Right ventricle myocardium inferior (tissue), 1 donor: Measurements from ENCODE around the gene DPP3. TPM values are rescaled to one million over a fixed set of nuclear protein-coding genes. Genes with fewer than 3 reads are reported as not detected.

ENCODE experiments used
- ATAC-seq: fragments of 200-7000 bp; cut with Tn5 transposase; one replicate; pipeline ENCODE4 v1.9.1; 2020; ENCODE audit warnings: mild to moderate bottlenecking, moderate library complexity
- DNase-seq: peaks from one replicate; pipeline ENCODE4 v3.0.0; 2021; ENCODE audit errors: missing footprints
- intact Hi-C: fragments of 100-400 bp; cut with DNase I; formaldehyde crosslinking; loops from one replicate; pipeline ENCODE4 v1.11.0; 2022
- total RNA-seq: library from RNA; stranded (reverse); fragmentation: NEBNext Ultra II Directional; extraction: Animal tissue kit (Norgen Biotek cat#: 25700); gene quantifications from one replicate; pipeline ENCODE4 v1.2.1, GENCODE V29; 2021
- donor health status: DM: no; HTN: yes; CAD: no; lungs with severe emphysema.

Gene DPP3
- total RNA-seq, 1 donor from 2014 or later = 15.8 TPM

GRCh38 chr11:66476173-66476840 lies 3.9 kb upstream of the DPP3 start:
- no peak for ATAC-seq
- no peak for DNase-seq
- intact Hi-C loops = no loop called here

DNA sequence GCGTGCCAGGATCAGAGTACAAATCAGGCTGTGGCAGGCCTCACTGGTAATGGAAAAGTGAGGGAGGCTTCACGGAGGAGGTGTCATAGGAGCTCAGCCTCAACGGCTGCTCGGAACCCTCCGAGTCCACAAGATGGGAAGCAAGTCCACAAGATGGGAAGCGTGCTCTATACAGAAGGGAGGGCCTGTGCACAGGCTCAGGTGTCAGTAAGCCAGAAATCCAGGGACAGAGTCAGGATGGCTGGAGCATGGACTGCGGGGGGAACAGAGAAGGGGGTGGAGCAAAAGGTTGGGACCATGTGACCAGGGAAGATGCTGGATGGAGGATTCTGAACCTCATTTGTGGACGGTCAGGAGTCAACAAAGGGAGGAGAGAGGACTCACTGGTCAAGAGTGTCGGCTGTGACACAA lies 3.4 kb upstream of the DPP3 start:
- no peak for DNase-seq
- intact Hi-C loops = no loop called here
- no peak for ATAC-seq

DNA sequence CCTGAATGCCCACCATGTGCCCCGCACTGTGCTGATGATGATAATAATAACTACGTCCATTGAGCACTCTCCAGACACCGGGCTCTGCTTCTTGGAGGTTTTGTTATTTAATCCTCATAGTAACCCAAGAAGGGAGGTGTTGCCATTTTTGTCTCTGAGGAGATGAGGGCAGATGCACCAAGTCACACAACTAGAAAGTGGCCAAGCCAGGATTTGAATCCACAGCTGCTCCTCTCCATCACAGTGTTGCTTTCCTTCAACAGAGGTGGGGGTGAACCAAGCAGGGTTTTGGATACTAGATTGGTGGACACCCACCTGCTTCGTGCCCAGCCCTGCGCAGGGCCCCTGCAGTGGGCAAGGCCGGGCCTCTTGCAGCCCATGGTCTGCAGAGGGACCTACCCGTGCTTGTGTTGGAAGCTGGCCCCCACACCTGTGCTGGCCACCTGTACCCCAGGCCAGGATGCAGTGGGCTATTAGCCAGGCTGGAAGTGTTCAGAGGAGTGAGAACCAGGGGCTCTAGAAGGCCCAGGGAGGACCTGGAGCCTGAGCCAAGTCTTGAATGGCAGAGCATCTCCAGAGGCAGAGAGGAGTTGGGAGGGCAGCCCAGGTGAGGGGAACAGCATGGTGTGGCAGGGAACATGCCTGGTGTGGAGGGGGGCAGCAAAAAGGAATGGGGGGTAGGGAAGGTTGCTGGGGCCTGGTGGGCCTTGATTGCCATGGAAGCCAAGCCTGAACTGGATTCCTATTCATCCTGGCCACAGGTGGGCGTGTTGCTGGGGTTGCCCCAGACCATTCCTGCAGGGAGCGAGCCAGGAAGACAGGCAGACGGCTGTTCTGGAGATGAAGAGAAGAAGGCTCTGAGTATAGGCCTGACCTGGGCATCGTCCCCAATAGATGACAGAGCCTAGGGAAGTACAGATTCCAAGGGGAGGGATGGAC lies 2.7 kb upstream of the DPP3 start:
- no peak for DNase-seq
- ATAC-seq = no peak
- intact Hi-C loops = no loop called here

DNA sequence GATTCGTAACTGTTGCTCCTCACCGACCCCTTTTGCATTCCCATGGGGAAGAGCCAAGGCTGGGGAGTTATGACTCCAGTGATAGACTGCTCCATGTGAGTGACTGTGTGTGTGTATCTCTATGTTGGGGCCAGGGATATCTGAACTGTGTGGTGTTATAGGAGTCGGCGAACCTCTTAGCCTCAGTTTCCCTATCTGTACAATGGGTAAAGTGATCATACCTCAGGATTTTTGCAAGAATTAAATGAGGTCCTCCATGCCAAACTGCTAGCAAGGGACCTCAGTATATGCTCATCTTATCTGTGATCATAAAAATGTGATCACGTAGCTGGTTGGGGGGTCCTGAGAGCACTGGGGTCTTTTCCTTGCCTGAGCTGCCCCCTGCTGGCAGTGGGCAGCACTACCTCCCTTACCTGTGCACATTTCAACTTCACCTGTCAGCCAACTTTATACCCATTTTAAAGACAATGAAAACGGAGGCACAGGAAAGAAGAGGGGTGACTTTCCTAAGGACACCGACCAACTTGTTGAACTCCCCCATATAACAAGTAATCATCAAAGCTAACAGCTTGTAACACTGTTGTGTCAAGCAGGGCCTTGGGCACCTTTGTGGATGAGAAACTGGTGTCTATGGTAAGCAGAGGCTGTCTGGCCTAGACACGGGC lies 1.4 kb upstream of the DPP3 start:
- intact Hi-C loops = no loop called here
- ATAC-seq (no peak), DNase-seq (no peak)

- ATAC-seq (peak; percentile 31), DNase-seq (no peak)
- intact Hi-C loops = loop anchor here (2.0 kb wide), 1 partner anchor 13 kb away; the partner anchor contains the start of gene PELI3
These were observed 679 bp upstream of the DPP3 start for GRCh38 chr11:66479394-66480116.

GRCh38 chr11:66484806-66485380 lies 4.7 kb downstream of the DPP3 start:
- ATAC-seq = no peak
- intact Hi-C loops = no loop called here
- no peak for DNase-seq

DNA sequence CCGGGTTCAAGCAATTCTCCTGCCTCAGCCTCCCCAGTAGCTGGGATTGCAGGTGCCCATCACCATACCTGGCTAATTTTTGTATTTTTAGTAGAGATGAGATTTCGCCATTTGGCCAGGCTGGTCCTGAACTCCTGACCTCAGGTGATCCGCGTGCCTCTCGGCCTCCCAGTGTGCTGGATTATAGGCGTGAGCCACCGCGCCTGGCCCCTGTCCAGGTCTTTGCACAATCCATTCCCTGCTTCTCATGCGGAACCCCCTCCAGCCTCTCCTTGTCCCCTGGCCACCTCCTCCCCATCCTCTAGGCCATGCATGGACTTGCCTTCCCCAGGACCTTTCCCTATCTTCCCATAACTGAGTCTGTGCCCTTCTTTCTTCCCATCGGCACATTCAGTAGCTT lies 8.7 kb downstream of the DPP3 start:
- ATAC-seq (no peak), DNase-seq (no peak)
- intact Hi-C loops = no loop called here

DNA sequence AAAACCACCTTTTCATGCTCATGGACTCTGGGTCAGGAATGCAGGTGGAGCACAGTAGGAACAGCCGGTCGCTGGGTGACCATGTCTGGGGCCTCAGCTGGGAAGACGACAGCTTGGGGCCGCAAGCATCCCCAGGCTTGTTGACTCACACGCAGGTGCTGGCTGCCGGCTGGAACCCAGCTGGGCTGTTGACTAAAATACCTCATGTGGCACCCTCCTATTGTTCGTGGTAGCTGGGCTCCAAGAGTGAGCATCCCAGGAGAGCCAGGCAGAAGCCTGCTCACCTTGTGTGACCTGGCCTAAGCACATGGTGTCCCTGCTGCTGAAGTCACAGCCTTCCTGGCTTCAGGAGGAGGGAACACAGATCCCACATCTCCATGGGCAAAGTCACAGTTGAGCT lies 9.4 kb downstream of the DPP3 start:
- intact Hi-C loops = no loop called here
- DNase-seq (no peak), ATAC-seq (no peak)

DNA sequence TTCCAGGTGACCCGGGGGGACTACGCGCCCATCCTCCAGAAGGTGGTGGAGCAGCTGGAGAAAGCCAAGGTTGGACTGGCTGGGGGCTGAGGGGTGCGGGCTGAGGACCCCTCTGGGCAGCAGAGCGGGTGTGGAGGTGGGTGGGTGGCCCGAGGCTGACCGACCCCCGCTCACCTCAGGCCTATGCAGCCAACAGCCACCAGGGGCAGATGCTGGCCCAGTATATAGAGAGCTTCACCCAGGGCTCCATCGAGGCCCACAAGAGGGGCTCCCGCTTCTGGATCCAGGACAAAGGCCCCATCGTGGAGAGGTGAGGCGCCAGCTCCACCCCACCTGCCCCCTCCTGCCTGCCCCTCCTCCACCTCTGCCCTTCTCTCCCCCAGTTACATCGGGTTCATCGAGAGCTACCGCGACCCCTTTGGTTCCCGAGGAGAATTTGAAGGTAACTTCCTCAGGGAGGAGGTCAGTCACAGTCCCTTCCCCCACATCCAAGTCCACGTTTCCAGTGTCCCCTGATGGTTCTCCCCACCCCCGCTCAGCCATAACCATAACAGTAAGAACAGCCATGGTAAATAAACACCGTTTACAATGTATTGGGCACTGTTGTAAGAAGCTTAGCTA lies 11.2 kb downstream of the DPP3 start:
- DNase-seq = no peak
- intact Hi-C loops = no loop called here
- no peak for ATAC-seq

DNA sequence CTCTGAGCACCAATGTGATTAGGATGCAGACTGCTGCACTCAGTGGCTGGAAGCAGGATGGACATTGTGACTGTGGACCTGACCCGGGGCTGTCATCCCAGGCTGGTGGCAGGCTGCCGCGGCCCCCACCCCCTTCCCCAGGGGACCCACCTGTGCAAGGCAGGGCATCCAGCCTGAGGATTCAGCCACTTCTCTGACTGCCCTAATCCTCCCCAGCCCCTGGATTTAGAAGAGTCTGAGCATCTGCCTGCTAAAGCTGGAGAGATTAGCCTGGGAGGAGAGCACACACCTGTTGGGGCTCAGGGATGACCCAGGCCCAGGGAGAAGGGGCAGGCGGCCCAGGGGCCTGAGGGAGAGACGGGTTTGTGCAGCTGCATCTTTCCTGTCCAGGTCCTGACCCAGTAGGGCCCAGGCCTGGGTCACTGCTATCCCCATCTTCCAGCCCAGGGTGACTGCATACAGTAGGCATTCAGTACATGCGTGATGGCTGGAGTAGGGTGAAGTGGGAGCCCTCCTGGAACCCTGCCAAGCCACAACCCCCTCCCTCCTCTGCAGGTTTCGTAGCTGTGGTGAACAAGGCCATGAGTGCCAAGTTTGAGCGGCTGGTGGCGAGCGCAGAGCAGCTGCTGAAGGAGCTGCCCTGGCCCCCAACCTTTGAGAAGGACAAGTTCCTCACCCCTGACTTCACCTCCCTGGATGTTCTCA lies 12.1 kb downstream of the DPP3 start:
- DNase-seq = no peak
- intact Hi-C loops = no loop called here
- no peak for ATAC-seq

GRCh38 chr11:66493130-66493529 lies 12.9 kb downstream of the DPP3 start:
- DNase-seq (no peak), ATAC-seq (no peak)
- intact Hi-C loops = no loop called here

DNA sequence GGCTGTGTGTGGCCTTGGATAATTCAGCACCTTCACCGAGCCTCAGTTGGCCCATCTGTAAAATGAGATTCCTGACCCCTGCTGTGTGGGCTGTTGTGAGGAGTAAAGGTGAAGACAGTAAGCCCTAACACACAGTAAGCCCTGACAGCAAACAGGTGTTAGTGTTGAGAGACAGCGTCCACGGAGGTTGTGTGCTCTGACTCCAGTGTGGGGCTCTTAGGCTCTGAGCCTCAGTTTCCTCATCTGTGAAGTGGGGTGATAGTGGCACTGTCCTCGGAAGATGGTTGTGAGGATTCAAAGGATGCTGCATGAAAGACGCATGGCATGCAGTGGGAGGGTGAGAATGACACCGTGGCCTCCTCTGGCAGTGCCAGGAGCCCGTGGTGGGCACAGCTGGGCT lies 14.2 kb downstream of the DPP3 start:
- ATAC-seq = no peak
- intact Hi-C loops = no loop called here
- no peak for DNase-seq

GRCh38 chr11:66494935-66495334 lies 14.7 kb downstream of the DPP3 start:
- ATAC-seq (no peak), DNase-seq (no peak)
- intact Hi-C loops = no loop called here

GRCh38 chr11:66495401-66495854 lies 15.2 kb downstream of the DPP3 start:
- intact Hi-C loops = no loop called here
- ATAC-seq = peak; percentile 21
- no peak for DNase-seq

DNA sequence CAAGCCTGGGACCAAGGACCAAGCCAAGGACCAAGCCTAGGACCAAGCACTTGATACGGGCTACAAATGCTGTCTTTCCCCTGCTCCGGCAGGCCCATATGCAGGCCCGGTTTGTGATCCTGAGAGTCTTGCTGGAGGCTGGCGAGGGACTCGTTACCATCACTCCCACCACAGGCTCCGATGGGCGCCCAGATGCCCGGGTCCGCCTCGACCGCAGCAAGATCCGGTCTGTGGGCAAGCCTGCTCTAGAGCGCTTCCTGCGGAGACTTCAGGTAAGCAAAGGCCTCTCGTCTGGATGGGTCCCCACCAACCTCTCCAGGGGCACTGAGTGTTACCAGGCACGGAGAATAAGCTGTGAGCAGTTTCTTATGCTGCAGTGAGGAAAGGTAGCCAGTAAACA lies 17.0 kb downstream of the DPP3 start:
- DNase-seq (no peak), ATAC-seq (no peak)
- intact Hi-C loops = no loop called here

- no peak for ATAC-seq
- intact Hi-C loops = no loop called here
- DNase-seq = no peak
These were observed 18.3 kb downstream of the DPP3 start for GRCh38 chr11:66498506-66498905.

- ATAC-seq = no peak
- no peak for DNase-seq
- intact Hi-C loops = no loop called here
These were observed 25.1 kb downstream of the DPP3 start for GRCh38 chr11:66505276-66505816.
